GM23338 (cell line): ENCODE results near the gene SYNPR. TPM values are rescaled to one million over a fixed set of nuclear protein-coding genes. Genes with fewer than 3 reads are reported as not detected.

Experiments used
- ATAC-seq: fragments of 200-7000 bp; cut with Tn5 transposase; 3 replicates; pipeline ENCODE4 v1.9.1; 2020
- DNase-seq: peaks from one replicate; pipeline ENCODE4 v3.0.0-alpha.2; 2015; ENCODE audit warnings: low spot score
- H2AFZ ChIP-seq: fragments of 200-600 bp; sonication (generic); 2 replicates; pipeline ENCODE4 v1.8.0; 2016; ENCODE audit warnings: antibody characterized with exemption, mild to moderate bottlenecking, moderate library complexity
- H3F3A ChIP-seq: fragments of 200-600 bp; sonication (generic); replicated peaks from 2 replicates; pipeline ENCODE4 v1.8.0; 2017; ENCODE audit warnings: antibody characterized with exemption, mixed run types, low read depth
- H3K27ac ChIP-seq: fragments of 200-600 bp; sonication (generic); 2 replicates; pipeline ENCODE4 v1.6.1; 2016; ENCODE audit warnings: low read depth
- H3K27me3 ChIP-seq: fragments of 200-600 bp; sonication (generic); 2 replicates; pipeline ENCODE4 v1.8.0; 2016; ENCODE audit warnings: mild to moderate bottlenecking, mixed run types, moderate library complexity; ENCODE audit not compliant: insufficient read depth
- H3K36me3 ChIP-seq: fragments of 200-600 bp; sonication (generic); 2 replicates; pipeline ENCODE4 v1.8.0; 2016; ENCODE audit warnings: mild to moderate bottlenecking; ENCODE audit not compliant: insufficient read depth
- H3K4me1 ChIP-seq: fragments of 200-600 bp; sonication (generic); 2 replicates; pipeline ENCODE4 v1.8.0; 2016; ENCODE audit warnings: mild to moderate bottlenecking, moderate library complexity; ENCODE audit not compliant: insufficient read depth
- H3K4me2 ChIP-seq: fragments of 200-600 bp; sonication (generic); 2 replicates; pipeline ENCODE4 v1.7.1; 2017; ENCODE audit warnings: mixed run types
- H3K4me3 ChIP-seq: fragments of 200-600 bp; sonication (generic); 2 replicates; pipeline ENCODE4 v1.6.1; 2016; ENCODE audit warnings: mixed run types
- H3K79me2 ChIP-seq: fragments of 200-600 bp; sonication (generic); replicated peaks from 2 replicates; pipeline ENCODE4 v1.8.0; 2017; ENCODE audit warnings: mild to moderate bottlenecking; ENCODE audit not compliant: insufficient read depth
- H3K9me2 ChIP-seq: fragments of 200-600 bp; sonication (generic); 2 replicates; pipeline ENCODE4 v1.8.0; 2017; ENCODE audit not compliant: insufficient read depth
- H4K20me1 ChIP-seq: fragments of 200-600 bp; sonication (generic); replicated peaks from 2 replicates; pipeline ENCODE4 v1.8.0; 2017; ENCODE audit warnings: mild to moderate bottlenecking; ENCODE audit not compliant: insufficient read depth
- H3K27ac Mint-ChIP-seq: 2 replicates; pipeline ENCODE4 v1.8.0; 2020; ENCODE audit warnings: inconsistent platforms, mild to moderate bottlenecking, moderate library complexity, mixed read lengths
- H3K27me3 Mint-ChIP-seq: 3 replicates; pipeline ENCODE4 v1.8.0; 2022; ENCODE audit warnings: low read depth, mild to moderate bottlenecking, moderate library complexity, mixed read lengths, inconsistent platforms; ENCODE audit not compliant: insufficient read depth, poor library complexity
- H3K36me3 Mint-ChIP-seq: 3 replicates; pipeline ENCODE4 v1.8.0; 2021; ENCODE audit warnings: low read depth, mild to moderate bottlenecking, inconsistent platforms, moderate library complexity, mixed read lengths
- H3K4me1 Mint-ChIP-seq: 3 replicates; pipeline ENCODE4 v1.8.0; 2020; ENCODE audit warnings: mild to moderate bottlenecking, inconsistent platforms, mixed read lengths
- H3K4me3 Mint-ChIP-seq: 3 replicates; pipeline ENCODE4 v1.8.0; 2021; ENCODE audit warnings: moderate library complexity, mild to moderate bottlenecking, inconsistent platforms, mixed read lengths
- H3K9me3 Mint-ChIP-seq: 3 replicates; pipeline ENCODE4 v1.8.0; 2020; ENCODE audit warnings: moderate library complexity, mild to moderate bottlenecking, inconsistent platforms, mixed read lengths
- CREB1 ChIP-seq: fragments of 250-450 bp; sonication (Bioruptor Pico); IDR thresholded peaks from 2 replicates; pipeline ENCODE4 v1.5.0; 2020; ENCODE audit warnings: low read depth, mild to moderate bottlenecking, moderate library complexity
- EZH2 ChIP-seq: fragments of 200-600 bp; sonication (generic); IDR thresholded peaks from one replicate; pipeline ENCODE4 v1.8.0; 2017; ENCODE audit warnings: antibody characterized with exemption, mild to moderate bottlenecking, low read depth; ENCODE audit not compliant: unreplicated experiment
- NANOG ChIP-seq: IDR thresholded peaks from 2 replicates; pipeline ENCODE4 v1.6.1; 2016; ENCODE audit warnings: antibody characterized with exemption, borderline replicate concordance
- POLR2AphosphoS5 ChIP-seq: IDR thresholded peaks from 2 replicates; pipeline ENCODE4 v1.6.1; 2016; ENCODE audit warnings: antibody characterized with exemption, low read depth
- STAT1 ChIP-seq: IDR thresholded peaks from one replicate; pipeline ENCODE4 v1.6.1; 2016; ENCODE audit warnings: antibody characterized with exemption; ENCODE audit not compliant: unreplicated experiment
- ZNF331 ChIP-seq: fragments of 250-450 bp; sonication (Bioruptor Pico); IDR thresholded peaks from 2 replicates; pipeline ENCODE4 v1.5.0; 2020; ENCODE audit warnings: low read depth, mild to moderate bottlenecking, moderate library complexity
- polyA plus RNA-seq: library from polyadenylated mRNA; unstranded; fragments of >200 nt; fragmentation: Nextera tagmentation; extraction: Ambion mirVana; gene quantifications from 2 replicates; pipeline ENCODE4 v1.2.1, GENCODE V29; 2016
- total RNA-seq: library from RNA; depleted of rRNA; stranded (reverse); fragments of >200 nt; shearing (Covaris generic); gene quantifications from 2 replicates; pipeline ENCODE4 v1.2.3, GENCODE V29; 2014
- TF ChIP-seq, protein P1 (sequence below), 2 experiments: fragments of 200-600 bp in 1 of 2; sonication (generic) in 1 of 2; conservative IDR thresholded peaks; 2 replicates each; pipeline versions ENCODE4 v1.5.1 to v1.6.1; 2016 to 2017; ENCODE audit warnings: antibody characterized with exemption in 2 of 2, low read depth in 2 of 2, mild to moderate bottlenecking in 2 of 2, moderate library complexity in 1 of 2
- TF ChIP-seq, protein P2 (sequence below): fragments of 250-450 bp; sonication (Bioruptor Pico); IDR thresholded peaks from 2 replicates; pipeline ENCODE4 v1.5.0; 2020; ENCODE audit warnings: mild to moderate bottlenecking, moderate library complexity
- TF ChIP-seq, protein P3 (sequence below): IDR thresholded peaks from 2 replicates; pipeline ENCODE4 v1.6.1; 2016; ENCODE audit warnings: antibody characterized with exemption

Gene SYNPR
- total and polyA plus RNA-seq, 2 experiments from 2014 or later: 0.38 to 0.55 TPM

DNA sequence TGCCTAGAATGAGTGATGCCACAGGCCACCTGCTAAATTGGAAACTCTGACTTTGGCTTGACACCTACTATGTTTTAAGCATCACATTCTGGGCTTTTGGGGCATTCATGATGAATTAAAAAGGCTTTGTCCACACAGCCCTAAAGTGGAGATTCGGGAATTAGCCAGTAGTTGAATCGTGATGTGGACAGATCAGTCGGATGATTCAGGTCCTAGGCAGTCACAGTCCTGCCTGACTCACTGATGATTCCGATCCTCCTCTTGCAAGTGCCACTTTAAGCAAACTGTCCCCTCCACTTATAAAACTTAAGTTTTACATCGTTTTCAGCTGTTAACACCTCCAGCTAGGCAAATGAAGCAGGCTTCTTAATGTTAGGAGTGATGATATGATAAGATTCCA lies 75.3 kb downstream of the SYNPR start:
- H3F3A ChIP-seq: no peaks in the 10 kb centered on the region
- H3K4me3 Mint-ChIP-seq: no peak overlapping the region
- no peaks in the 10 kb centered on the region for H3K4me1 ChIP-seq
- peaks cover 6% of the 10 kb centered on the region; the same call in 1 of the 2 replicates for H3K9me2 ChIP-seq
- no peak overlapping the region for H3K4me2 ChIP-seq
- no peaks in the 10 kb centered on the region for H3K36me3 ChIP-seq
- H2AFZ ChIP-seq: no peak overlapping the region
- no peaks in the 10 kb centered on the region for H4K20me1 ChIP-seq
- TF ChIP-seq CREB1 (CRISPR knock-in tag) (no peak), NANOG (no peak), EZH2 (no peak)
- TF ChIP-seq, protein P1, sequence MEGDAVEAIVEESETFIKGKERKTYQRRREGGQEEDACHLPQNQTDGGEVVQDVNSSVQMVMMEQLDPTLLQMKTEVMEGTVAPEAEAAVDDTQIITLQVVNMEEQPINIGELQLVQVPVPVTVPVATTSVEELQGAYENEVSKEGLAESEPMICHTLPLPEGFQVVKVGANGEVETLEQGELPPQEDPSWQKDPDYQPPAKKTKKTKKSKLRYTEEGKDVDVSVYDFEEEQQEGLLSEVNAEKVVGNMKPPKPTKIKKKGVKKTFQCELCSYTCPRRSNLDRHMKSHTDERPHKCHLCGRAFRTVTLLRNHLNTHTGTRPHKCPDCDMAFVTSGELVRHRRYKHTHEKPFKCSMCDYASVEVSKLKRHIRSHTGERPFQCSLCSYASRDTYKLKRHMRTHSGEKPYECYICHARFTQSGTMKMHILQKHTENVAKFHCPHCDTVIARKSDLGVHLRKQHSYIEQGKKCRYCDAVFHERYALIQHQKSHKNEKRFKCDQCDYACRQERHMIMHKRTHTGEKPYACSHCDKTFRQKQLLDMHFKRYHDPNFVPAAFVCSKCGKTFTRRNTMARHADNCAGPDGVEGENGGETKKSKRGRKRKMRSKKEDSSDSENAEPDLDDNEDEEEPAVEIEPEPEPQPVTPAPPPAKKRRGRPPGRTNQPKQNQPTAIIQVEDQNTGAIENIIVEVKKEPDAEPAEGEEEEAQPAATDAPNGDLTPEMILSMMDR (conservative IDR thresholded peaks at IDR 0.05; ENCODE audit: low read depth in 2 of 2): no peak
- H3K27me3 ChIP-seq: no peaks in the 10 kb centered on the region
- no peaks in the 10 kb centered on the region for H3K9me3 Mint-ChIP-seq
- H3K27ac Mint-ChIP-seq: no peak overlapping the region
- H3K4me3 ChIP-seq: no peak overlapping the region
- no peak for ATAC-seq
- H3K27me3 Mint-ChIP-seq: peaks cover 6% of the 10 kb centered on the region
- no peaks in the 10 kb centered on the region for H3K36me3 Mint-ChIP-seq
- H3K4me1 Mint-ChIP-seq: peaks cover 4% of the 10 kb centered on the region
- H3K27ac ChIP-seq: no peak overlapping the region
- DNase-seq: no peak
- H3K79me2 ChIP-seq: no peaks in the 10 kb centered on the region

DNA sequence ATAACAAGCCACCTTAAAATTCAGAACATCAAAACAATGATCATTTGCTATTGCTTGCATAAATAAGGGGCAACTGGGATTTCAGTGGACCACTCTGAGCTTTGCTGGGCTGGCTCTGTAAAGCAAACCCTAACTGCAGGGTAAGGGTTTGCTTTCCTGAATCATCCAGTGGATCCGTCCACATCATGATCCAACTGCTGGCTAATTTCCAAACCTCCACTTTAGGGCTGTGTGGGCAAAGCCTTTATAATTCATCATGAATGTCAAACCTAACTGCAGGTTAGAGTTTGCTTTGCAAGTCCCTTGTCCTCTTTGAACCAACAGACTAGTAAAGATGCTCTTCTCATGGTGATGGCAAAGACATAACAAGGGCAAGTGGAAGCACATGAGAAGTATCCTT lies 76.1 kb downstream of the SYNPR start:
- no peak overlapping the region for H3K27ac ChIP-seq
- H3K4me3 Mint-ChIP-seq: no peak overlapping the region
- H3K27ac Mint-ChIP-seq: no peak overlapping the region
- no peaks in the 10 kb centered on the region for H3F3A ChIP-seq
- no peaks in the 10 kb centered on the region for H3K9me3 Mint-ChIP-seq
- DNase-seq: no peak
- no peak overlapping the region for H3K4me3 ChIP-seq
- no peak for ATAC-seq
- H3K79me2 ChIP-seq: no peaks in the 10 kb centered on the region
- no peaks in the 10 kb centered on the region for H3K27me3 ChIP-seq
- H3K4me1 Mint-ChIP-seq: peaks cover 4% of the 10 kb centered on the region
- H2AFZ ChIP-seq: no peak overlapping the region
- no peak overlapping the region for H3K4me2 ChIP-seq
- no peaks in the 10 kb centered on the region for H3K36me3 ChIP-seq
- no peaks in the 10 kb centered on the region for H4K20me1 ChIP-seq
- H3K4me1 ChIP-seq: no peaks in the 10 kb centered on the region
- no peaks in the 10 kb centered on the region for H3K36me3 Mint-ChIP-seq
- peaks cover 6% of the 10 kb centered on the region; the same call in 1 of the 2 replicates for H3K9me2 ChIP-seq
- H3K27me3 Mint-ChIP-seq: peaks cover 4% of the 10 kb centered on the region
- TF ChIP-seq, protein P1 (conservative IDR thresholded peaks at IDR 0.05; ENCODE audit: low read depth in 2 of 2): no peak
- TF ChIP-seq POLR2AphosphoS5 (no peak), ZNF331 (no peak), STAT1 (no peak), NANOG (no peak), CREB1 (CRISPR knock-in tag) (no peak)
- TF ChIP-seq, protein P2, sequence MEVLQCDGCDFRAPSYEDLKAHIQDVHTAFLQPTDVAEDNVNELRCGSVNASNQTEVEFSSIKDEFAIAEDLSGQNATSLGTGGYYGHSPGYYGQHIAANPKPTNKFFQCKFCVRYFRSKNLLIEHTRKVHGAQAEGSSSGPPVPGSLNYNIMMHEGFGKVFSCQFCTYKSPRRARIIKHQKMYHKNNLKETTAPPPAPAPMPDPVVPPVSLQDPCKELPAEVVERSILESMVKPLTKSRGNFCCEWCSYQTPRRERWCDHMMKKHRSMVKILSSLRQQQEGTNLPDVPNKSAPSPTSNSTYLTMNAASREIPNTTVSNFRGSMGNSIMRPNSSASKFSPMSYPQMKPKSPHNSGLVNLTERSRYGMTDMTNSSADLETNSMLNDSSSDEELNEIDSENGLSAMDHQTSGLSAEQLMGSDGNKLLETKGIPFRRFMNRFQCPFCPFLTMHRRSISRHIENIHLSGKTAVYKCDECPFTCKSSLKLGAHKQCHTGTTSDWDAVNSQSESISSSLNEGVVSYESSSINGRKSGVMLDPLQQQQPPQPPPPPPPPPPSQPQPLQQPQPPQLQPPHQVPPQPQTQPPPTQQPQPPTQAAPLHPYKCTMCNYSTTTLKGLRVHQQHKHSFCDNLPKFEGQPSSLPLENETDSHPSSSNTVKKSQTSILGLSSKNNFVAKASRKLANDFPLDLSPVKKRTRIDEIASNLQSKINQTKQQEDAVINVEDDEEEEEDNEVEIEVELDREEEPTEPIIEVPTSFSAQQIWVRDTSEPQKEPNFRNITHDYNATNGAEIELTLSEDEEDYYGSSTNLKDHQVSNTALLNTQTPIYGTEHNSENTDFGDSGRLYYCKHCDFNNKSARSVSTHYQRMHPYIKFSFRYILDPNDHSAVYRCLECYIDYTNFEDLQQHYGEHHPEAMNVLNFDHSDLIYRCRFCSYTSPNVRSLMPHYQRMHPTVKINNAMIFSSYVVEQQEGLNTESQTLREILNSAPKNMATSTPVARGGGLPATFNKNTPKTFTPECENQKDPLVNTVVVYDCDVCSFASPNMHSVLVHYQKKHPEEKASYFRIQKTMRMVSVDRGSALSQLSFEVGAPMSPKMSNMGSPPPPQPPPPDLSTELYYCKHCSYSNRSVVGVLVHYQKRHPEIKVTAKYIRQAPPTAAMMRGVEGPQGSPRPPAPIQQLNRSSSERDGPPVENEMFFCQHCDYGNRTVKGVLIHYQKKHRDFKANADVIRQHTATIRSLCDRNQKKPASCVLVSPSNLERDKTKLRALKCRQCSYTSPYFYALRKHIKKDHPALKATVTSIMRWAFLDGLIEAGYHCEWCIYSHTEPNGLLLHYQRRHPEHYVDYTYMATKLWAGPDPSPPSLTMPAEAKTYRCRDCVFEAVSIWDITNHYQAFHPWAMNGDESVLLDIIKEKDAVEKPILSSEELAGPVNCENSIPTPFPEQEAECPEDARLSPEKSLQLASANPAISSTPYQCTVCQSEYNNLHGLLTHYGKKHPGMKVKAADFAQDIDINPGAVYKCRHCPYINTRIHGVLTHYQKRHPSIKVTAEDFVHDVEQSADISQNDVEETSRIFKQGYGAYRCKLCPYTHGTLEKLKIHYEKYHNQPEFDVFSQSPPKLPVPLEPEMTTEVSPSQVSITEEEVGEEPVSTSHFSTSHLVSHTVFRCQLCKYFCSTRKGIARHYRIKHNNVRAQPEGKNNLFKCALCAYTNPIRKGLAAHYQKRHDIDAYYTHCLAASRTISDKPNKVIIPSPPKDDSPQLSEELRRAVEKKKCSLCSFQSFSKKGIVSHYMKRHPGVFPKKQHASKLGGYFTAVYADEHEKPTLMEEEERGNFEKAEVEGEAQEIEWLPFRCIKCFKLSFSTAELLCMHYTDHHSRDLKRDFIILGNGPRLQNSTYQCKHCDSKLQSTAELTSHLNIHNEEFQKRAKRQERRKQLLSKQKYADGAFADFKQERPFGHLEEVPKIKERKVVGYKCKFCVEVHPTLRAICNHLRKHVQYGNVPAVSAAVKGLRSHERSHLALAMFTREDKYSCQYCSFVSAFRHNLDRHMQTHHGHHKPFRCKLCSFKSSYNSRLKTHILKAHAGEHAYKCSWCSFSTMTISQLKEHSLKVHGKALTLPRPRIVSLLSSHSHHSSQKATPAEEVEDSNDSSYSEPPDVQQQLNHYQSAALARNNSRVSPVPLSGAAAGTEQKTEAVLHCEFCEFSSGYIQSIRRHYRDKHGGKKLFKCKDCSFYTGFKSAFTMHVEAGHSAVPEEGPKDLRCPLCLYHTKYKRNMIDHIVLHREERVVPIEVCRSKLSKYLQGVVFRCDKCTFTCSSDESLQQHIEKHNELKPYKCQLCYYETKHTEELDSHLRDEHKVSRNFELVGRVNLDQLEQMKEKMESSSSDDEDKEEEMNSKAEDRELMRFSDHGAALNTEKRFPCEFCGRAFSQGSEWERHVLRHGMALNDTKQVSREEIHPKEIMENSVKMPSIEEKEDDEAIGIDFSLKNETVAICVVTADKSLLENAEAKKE: no peak
- TF ChIP-seq, protein P3, sequence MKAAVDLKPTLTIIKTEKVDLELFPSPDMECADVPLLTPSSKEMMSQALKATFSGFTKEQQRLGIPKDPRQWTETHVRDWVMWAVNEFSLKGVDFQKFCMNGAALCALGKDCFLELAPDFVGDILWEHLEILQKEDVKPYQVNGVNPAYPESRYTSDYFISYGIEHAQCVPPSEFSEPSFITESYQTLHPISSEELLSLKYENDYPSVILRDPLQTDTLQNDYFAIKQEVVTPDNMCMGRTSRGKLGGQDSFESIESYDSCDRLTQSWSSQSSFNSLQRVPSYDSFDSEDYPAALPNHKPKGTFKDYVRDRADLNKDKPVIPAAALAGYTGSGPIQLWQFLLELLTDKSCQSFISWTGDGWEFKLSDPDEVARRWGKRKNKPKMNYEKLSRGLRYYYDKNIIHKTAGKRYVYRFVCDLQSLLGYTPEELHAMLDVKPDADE: no peak
